Mesenchymal stem cell (in vitro differentiated cells and primary cell): ENCODE results near the gene KIAA1328.

Source experiments
- DNase-seq: peaks from one replicate; pipeline ENCODE4 v3.0.0-alpha.2; 2013
- H2AFZ ChIP-seq: one replicate; pipeline ENCODE4 v1.6.1; 2013; ENCODE audit warnings: low read depth, mild to moderate bottlenecking, control low read depth, inconsistent platforms, low read length, moderate library complexity
- H2AK5ac ChIP-seq: 2 replicates; pipeline ENCODE4 v1.6.1; 2013; ENCODE audit warnings: low read length, moderate library complexity, mild to moderate bottlenecking, inconsistent platforms; ENCODE audit not compliant: severe bottlenecking
- H2BK120ac ChIP-seq: one replicate; pipeline ENCODE4 v1.6.1; 2013; ENCODE audit warnings: low read depth, mild to moderate bottlenecking, inconsistent platforms, low read length, moderate library complexity
- H2BK12ac ChIP-seq, 2 experiments: one replicate each; pipeline ENCODE4 v1.6.1; 2013; ENCODE audit warnings: inconsistent platforms in 2 of 2, low read length in 2 of 2, mild to moderate bottlenecking in 2 of 2, moderate library complexity in 2 of 2, control low read depth in 1 of 2
- H2BK15ac ChIP-seq: one replicate; pipeline ENCODE4 v1.6.1; 2013; ENCODE audit warnings: mild to moderate bottlenecking, low read depth, inconsistent platforms; ENCODE audit not compliant: poor library complexity, severe bottlenecking
- H2BK5ac ChIP-seq: 2 replicates; pipeline ENCODE4 v1.6.1; 2013; ENCODE audit warnings: low read depth, mild to moderate bottlenecking, low read length, control low read depth, inconsistent platforms; ENCODE audit not compliant: poor library complexity, severe bottlenecking
- H3K14ac ChIP-seq, 2 experiments: one replicate each; pipeline ENCODE4 v1.6.1; 2013; ENCODE audit warnings: inconsistent platforms in 2 of 2, low read length in 2 of 2, control low read depth in 1 of 2, mild to moderate bottlenecking in 1 of 2, moderate library complexity in 1 of 2
- H3K18ac ChIP-seq, 2 experiments: one replicate each; pipeline ENCODE4 v1.6.1; 2013; ENCODE audit warnings: inconsistent platforms in 2 of 2, low read length in 2 of 2, control low read depth in 1 of 2, low read depth in 1 of 2, mild to moderate bottlenecking in 1 of 2
- H3K23ac ChIP-seq, 2 experiments: one replicate each; pipeline ENCODE4 v1.6.1; 2013; ENCODE audit warnings: inconsistent platforms in 2 of 2, low read length in 2 of 2, mild to moderate bottlenecking in 2 of 2, moderate library complexity in 2 of 2, control low read depth in 1 of 2
- H3K27ac ChIP-seq: 2 replicates; pipeline ENCODE4 v1.5.1; 2013; ENCODE audit warnings: mild to moderate bottlenecking, moderate library complexity, low read length, control low read depth, inconsistent platforms; ENCODE audit not compliant: poor library complexity, severe bottlenecking
- H3K27me3 ChIP-seq, 2 experiments: 2 replicates each; pipeline versions ENCODE4 v1.6.1 to v1.7.0; 2013; ENCODE audit warnings: low read length in 2 of 2, mild to moderate bottlenecking in 2 of 2, moderate library complexity in 2 of 2, control low read depth in 1 of 2, inconsistent platforms in 1 of 2; ENCODE audit not compliant: control insufficient read depth in 1 of 2, insufficient read depth in 1 of 2
- H3K36me3 ChIP-seq, 2 experiments: 2 replicates each; pipeline versions ENCODE4 v1.6.1 to v1.7.0; 2013; ENCODE audit warnings: low read length in 2 of 2, control low read depth in 1 of 2, inconsistent platforms in 1 of 2, low read depth in 1 of 2, mild to moderate bottlenecking in 1 of 2; ENCODE audit not compliant: insufficient read depth in 2 of 2, control insufficient read depth in 1 of 2
- H3K4ac ChIP-seq, 2 experiments: one replicate each; pipeline ENCODE4 v1.6.1; 2013; ENCODE audit warnings: inconsistent platforms in 2 of 2, low read length in 2 of 2, mild to moderate bottlenecking in 2 of 2, moderate library complexity in 2 of 2, control low read depth in 1 of 2, low read depth in 1 of 2
- H3K4me1 ChIP-seq: 2 replicates; pipeline ENCODE4 v1.6.1; 2013; ENCODE audit warnings: low read depth, low read length, control low read depth; ENCODE audit not compliant: control insufficient read depth, insufficient read depth
- H3K4me2 ChIP-seq: 2 replicates; pipeline ENCODE4 v1.6.1; 2013; ENCODE audit warnings: low read length, mild to moderate bottlenecking, inconsistent platforms; ENCODE audit not compliant: poor library complexity, severe bottlenecking
- H3K4me3 ChIP-seq, 2 experiments: 2 replicates each; pipeline versions ENCODE4 v1.5.1 to v1.7.0; 2013; ENCODE audit warnings: low read length in 2 of 2, mild to moderate bottlenecking in 2 of 2, control low read depth in 1 of 2, low read depth in 1 of 2; ENCODE audit not compliant: insufficient read depth in 1 of 2
- H3K79me1 ChIP-seq: replicated peaks from 2 replicates; pipeline ENCODE4 v1.6.1; 2013; ENCODE audit warnings: mild to moderate bottlenecking, control low read depth, low read length, inconsistent platforms; ENCODE audit not compliant: poor library complexity, severe bottlenecking
- H3K9ac ChIP-seq: 2 replicates; pipeline ENCODE4 v1.7.0; 2013; ENCODE audit warnings: mild to moderate bottlenecking, low read length, moderate library complexity
- H3K9me3 ChIP-seq: 2 replicates; pipeline ENCODE4 v1.7.0; 2013; ENCODE audit warnings: mild to moderate bottlenecking, low read length; ENCODE audit not compliant: control insufficient read depth
- H4K8ac ChIP-seq: one replicate; pipeline ENCODE4 v1.6.1; 2013; ENCODE audit warnings: inconsistent platforms, mild to moderate bottlenecking, low read length, moderate library complexity
- H4K91ac ChIP-seq: one replicate; pipeline ENCODE4 v1.6.1; 2013; ENCODE audit warnings: mild to moderate bottlenecking, low read length, inconsistent platforms
- WGBS: methylation state at CpG from one replicate; pipeline ENCODE4 v1.1.7; 2013; ENCODE audit warnings: mixed read lengths; 5-methylcytosine and 5-hydroxymethylcytosine counted together

The KIAA1328 gene

DNA sequence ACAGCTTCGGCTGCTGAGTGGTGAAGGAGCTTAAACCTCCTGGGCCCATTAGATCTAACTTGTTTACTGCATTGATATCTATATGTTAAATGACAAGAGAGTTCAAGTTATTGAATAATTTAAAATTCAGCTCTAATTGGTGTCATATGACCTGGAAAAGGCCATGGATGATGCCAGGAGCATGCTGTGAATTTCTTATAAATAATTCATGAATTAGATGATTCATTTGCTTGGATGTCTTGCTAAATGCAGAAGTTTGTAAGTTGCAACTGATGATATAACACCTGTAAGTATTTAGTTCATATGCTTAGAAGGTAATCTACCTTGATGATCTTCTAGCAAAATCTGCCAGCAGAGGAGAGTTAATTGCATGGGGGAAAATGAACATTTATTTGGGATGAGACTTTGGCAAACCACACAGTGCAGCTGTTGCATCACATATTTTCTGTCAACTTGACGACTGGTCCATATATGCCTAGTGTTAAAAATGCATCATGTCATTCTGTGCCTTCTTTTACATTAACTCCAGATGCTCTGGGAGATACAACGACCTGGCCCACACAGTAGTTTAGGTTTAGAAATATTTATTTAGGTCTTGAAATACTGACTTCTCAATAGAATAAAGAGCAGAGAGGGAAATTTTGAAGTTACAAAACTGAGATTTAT lies 226.3 kb downstream of the KIAA1328 start:
- 91% methylated on average over 1 of the region's 3 CpGs for WGBS
- Histone ChIP-seq H3K9me3 (peaks cover 9% of the 10 kb centered on the region), H3K23ac (no peak overlapping the region), H3K79me1 (peaks cover 2% of the 10 kb centered on the region), H3K4ac (no peak overlapping the region), H4K8ac (no peak overlapping the region), H3K4me3 (no peak overlapping the region), H4K91ac (no peak overlapping the region), H2BK12ac (no peak overlapping the region), H3K14ac (no peak overlapping the region), H2AFZ (no peak overlapping the region), H3K4me2 (no peak overlapping the region), H3K27me3 (no peaks in the 10 kb centered on the region), H3K18ac (no peak overlapping the region), H2BK120ac (no peak overlapping the region), H2BK5ac (no peak overlapping the region), H3K27ac (no peak overlapping the region), H3K9ac (no peak overlapping the region), H3K36me3 (no peaks in the 10 kb centered on the region), H2AK5ac (no peak overlapping the region), H3K4me1 (no peaks in the 10 kb centered on the region), H2BK15ac (no peak overlapping the region)
- no peak for DNase-seq

DNA sequence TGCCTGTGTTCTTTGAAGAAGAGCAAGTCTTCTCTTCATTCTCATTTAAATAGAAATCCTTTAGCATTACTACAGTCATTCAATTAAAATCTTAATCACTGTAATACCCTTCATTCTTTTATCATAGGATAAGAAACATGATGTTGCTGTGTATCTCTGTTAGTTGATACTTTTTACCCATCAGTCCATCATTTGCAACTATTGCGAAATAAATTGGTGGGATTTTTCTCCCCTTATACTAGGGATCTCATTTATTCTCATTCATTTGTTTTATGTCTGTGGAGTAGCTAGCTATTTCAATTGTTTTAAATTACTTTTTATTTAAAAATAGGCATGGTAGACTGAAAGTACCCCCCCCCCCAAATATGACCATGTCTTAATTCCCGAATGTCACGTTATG lies 235.3 kb downstream of the KIAA1328 start:
- DNase-seq = no peak
- Histone ChIP-seq H2BK120ac (no peak overlapping the region), H2BK15ac (no peak overlapping the region), H3K4me3 (no peak overlapping the region), H2AFZ (no peak overlapping the region), H3K9ac (no peak overlapping the region), H3K36me3 (no peaks in the 10 kb centered on the region), H3K18ac (no peak overlapping the region), H2AK5ac (no peak overlapping the region), H4K8ac (no peak overlapping the region), H3K4me1 (no peaks in the 10 kb centered on the region), H3K27ac (no peak overlapping the region), H3K4ac (no peak overlapping the region), H3K79me1 (no peaks in the 10 kb centered on the region), H3K14ac (no peak overlapping the region), H3K27me3 (no peaks in the 10 kb centered on the region), H2BK5ac (no peak overlapping the region), H4K91ac (no peak overlapping the region), H3K23ac (no peak overlapping the region), H3K9me3 (peaks cover 3% of the 10 kb centered on the region), H3K4me2 (no peak overlapping the region), H2BK12ac (no peak overlapping the region)
- WGBS = 92% methylated on average over 2 of the region's 3 CpGs

DNA sequence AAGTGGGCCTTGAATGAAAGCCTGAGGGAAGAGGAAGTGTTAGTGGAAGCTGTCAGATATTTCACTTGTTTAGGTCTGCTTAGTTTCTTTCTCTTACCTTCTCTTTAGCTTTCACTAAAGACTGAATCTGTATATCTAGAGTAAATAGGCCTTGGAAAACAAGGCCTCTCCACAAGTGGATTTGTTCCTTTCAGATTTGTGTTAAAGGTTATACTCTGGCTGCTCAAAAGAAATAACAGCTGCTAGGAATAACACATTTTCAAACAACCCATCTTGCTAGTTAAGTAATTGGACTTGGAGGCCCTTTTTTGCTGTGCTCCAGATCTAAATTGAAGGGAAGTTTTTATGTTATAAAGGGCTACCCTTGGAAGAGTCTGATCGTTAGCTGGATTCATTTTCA lies 236.3 kb downstream of the KIAA1328 start:
- Histone ChIP-seq H2AK5ac (no peak overlapping the region), H4K8ac (no peak overlapping the region), H3K4me1 (no peaks in the 10 kb centered on the region), H3K9me3 (peaks cover 6% of the 10 kb centered on the region), H2BK120ac (no peak overlapping the region), H3K79me1 (no peaks in the 10 kb centered on the region), H3K4me2 (no peak overlapping the region), H3K27me3 (no peaks in the 10 kb centered on the region), H2BK5ac (no peak overlapping the region), H2BK12ac (no peak overlapping the region), H2AFZ (no peak overlapping the region), H4K91ac (no peak overlapping the region), H3K4me3 (no peak overlapping the region), H3K18ac (no peak overlapping the region), H3K27ac (no peak overlapping the region), H3K36me3 (no peaks in the 10 kb centered on the region), H3K9ac (no peak overlapping the region), H2BK15ac (no peak overlapping the region), H3K14ac (no peak overlapping the region), H3K4ac (no peak overlapping the region), H3K23ac (no peak overlapping the region)
- WGBS = no CpG with 5 or more reads among the region's 1 CpG
- DNase-seq = no peak

DNA sequence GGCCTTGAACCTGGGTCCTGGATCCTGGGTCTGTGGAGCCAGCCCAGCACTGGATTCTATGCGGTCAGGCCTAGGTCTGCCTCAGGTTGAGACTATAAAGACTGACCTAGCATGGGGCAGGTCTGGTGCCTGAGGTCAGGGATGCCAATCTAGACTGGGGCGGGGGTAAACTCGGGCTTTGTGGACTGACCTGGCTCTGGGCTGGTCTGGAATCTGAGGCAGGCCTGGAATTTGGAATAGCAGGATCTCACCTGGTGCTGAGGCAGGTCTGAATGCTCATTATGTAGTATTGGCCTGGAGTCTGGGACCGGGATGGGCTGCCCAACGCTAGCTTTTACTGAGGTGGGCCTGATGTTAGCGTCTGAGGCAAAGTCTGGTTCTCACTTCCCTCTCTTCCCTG lies 256.0 kb downstream of the KIAA1328 start:
- Histone ChIP-seq H3K4ac (no peak overlapping the region), H3K4me2 (no peak overlapping the region), H3K14ac (no peak overlapping the region), H2BK120ac (no peak overlapping the region), H3K27me3 (no peaks in the 10 kb centered on the region), H4K91ac (no peak overlapping the region), H2BK5ac (no peak overlapping the region), H3K18ac (no peak overlapping the region), H2BK15ac (no peak overlapping the region), H2BK12ac (no peak overlapping the region), H3K79me1 (no peaks in the 10 kb centered on the region), H3K23ac (no peak overlapping the region), H2AK5ac (no peak overlapping the region), H3K27ac (no peak overlapping the region), H3K9me3 (no peaks in the 10 kb centered on the region), H2AFZ (no peak overlapping the region), H3K4me3 (no peak overlapping the region), H3K4me1 (no peaks in the 10 kb centered on the region), H3K36me3 (no peaks in the 10 kb centered on the region), H4K8ac (no peak overlapping the region), H3K9ac (no peak overlapping the region)
- WGBS = 51% methylated on average over 6 of the region's 6 CpGs
- DNase-seq = no peak
